Measurements from ENCODE around the gene MRPL10. TPM values are rescaled to one million over a fixed set of nuclear protein-coding genes. Genes with fewer than 3 reads are reported as not detected.

MRPL10 gene
- total RNA-seq, 4 donors from 2014 or later, result 23.4 to 33.4 (median 29.9) TPM

Other genes starting within 250 kb of the MRPL10 start
- gene KPNB1, start 181.6 kb downstream of the MRPL10 start, total RNA-seq, result 100 to 1,000 TPM; 164 to 205 (median 181) TPM
- 10 to 100 TPM in 2 of 4 donors, 1 to 10 TPM in 2; 6.3 to 24.6 (median 9.8) TPM for gene TBKBP1, start 137.4 kb downstream of the MRPL10 start, total RNA-seq
- 1 to 10 TPM in 3 of 4 donors, not detected in 1; 1.9 to 3.3 (median 2.1) TPM for gene TBX21, start 98.3 kb downstream of the MRPL10 start, total RNA-seq
- gene OSBPL7, start 9.7 kb downstream of the MRPL10 start, total RNA-seq, result 10 to 100 TPM in 2 of 4 donors, 1 to 10 TPM in 2; 8.6 to 19.5 (median 11.2) TPM
- gene LRRC46, start 129 bp upstream of the MRPL10 start, total RNA-seq, result under 1 TPM in 1 of 4 donors, not detected in 3; 0.60 TPM
- gene SCRN2, start 9.7 kb upstream of the MRPL10 start, total RNA-seq, result 10 to 100 TPM; 49.8 to 68.6 (median 56.6) TPM
- 1 to 10 TPM in 1 of 4 donors, under 1 TPM in 3; 0.30 to 1.3 (median 0.71) TPM for gene SP6, start 19.6 kb upstream of the MRPL10 start, total RNA-seq
- gene SP2, start 64.7 kb upstream of the MRPL10 start, total RNA-seq, result 1 to 10 TPM; 5.9 to 7.2 (median 7.1) TPM
- 10 to 100 TPM; 36.0 to 56.8 (median 51.2) TPM for gene PNPO, start 110.0 kb upstream of the MRPL10 start, total RNA-seq
- gene PRR15L, start 126.3 kb upstream of the MRPL10 start, total RNA-seq, result not detected
- gene CDK5RAP3, start 139.6 kb upstream of the MRPL10 start, total RNA-seq, result 100 to 1,000 TPM; 163 to 310 (median 200) TPM
- 10 to 100 TPM; 40.5 to 73.9 (median 62.2) TPM for gene COPZ2, start 206.3 kb upstream of the MRPL10 start, total RNA-seq
- 100 to 1,000 TPM; 216 to 327 (median 255) TPM for gene NFE2L1, start 216.8 kb upstream of the MRPL10 start, total RNA-seq

Data from tibial nerve (tissue), 4 donors.